Fibroblast of lung (primary cell): ENCODE measurements around the gene HPN. TPM values are rescaled to one million over a fixed set of nuclear protein-coding genes. Genes with fewer than 3 reads are reported as not detected.

Experiments used
- DNase-seq, 2 donors: peaks; one replicate each; pipeline versions ENCODE4 v3.0.0 to v3.0.0-alpha.2; 2010; ENCODE audit warnings: low read depth in 2 of 2
- H2AFZ ChIP-seq: 2 replicates; pipeline ENCODE4 v1.5.1; 2012; ENCODE audit warnings: low read length, control low read depth, inconsistent platforms
- H3K27ac ChIP-seq: 2 replicates; pipeline ENCODE4 v1.5.1; 2011; ENCODE audit warnings: low read length, control low read depth; ENCODE audit not compliant: insufficient read depth
- H3K27me3 ChIP-seq: 2 replicates; pipeline ENCODE4 v1.5.1; 2011; ENCODE audit warnings: mild to moderate bottlenecking, low read length; ENCODE audit not compliant: control insufficient read depth, insufficient read depth
- H3K36me3 ChIP-seq: 2 replicates; pipeline ENCODE4 v1.5.1; 2011; ENCODE audit warnings: low read length; ENCODE audit not compliant: control insufficient read depth, insufficient read depth
- H3K4me1 ChIP-seq: 2 replicates; pipeline ENCODE4 v1.5.1; 2011; ENCODE audit warnings: low read length; ENCODE audit not compliant: control insufficient read depth, insufficient read depth; ENCODE audit errors: extremely low read depth
- H3K4me2 ChIP-seq: 2 replicates; pipeline ENCODE4 v1.5.1; 2011; ENCODE audit warnings: low read length, control low read depth; ENCODE audit not compliant: insufficient read depth; ENCODE audit errors: extremely low read depth
- H3K4me3 ChIP-seq, 4 experiments: fragments of 200-600 bp in 1 of 4; sonication (generic) in 1 of 4; replicated peaks in 1 of 4; 2 replicates each; pipeline ENCODE4 v1.5.1; 2011 to 2016; ENCODE audit warnings: low read length in 4 of 4, low read depth in 3 of 4, mild to moderate bottlenecking in 3 of 4, control low read depth in 2 of 4, inconsistent platforms in 1 of 4, mixed read lengths in 1 of 4; ENCODE audit not compliant: insufficient read depth in 1 of 4; ENCODE audit errors: control extremely low read depth in 1 of 4
- H3K79me2 ChIP-seq: 2 replicates; pipeline ENCODE4 v1.5.1; 2012; ENCODE audit warnings: mild to moderate bottlenecking, low read length, inconsistent platforms; ENCODE audit not compliant: control insufficient read depth, insufficient read depth
- H3K9ac ChIP-seq: 2 replicates; pipeline ENCODE4 v1.5.1; 2011; ENCODE audit warnings: mild to moderate bottlenecking, low read length, control low read depth; ENCODE audit not compliant: insufficient read depth
- H3K9me3 ChIP-seq: 2 replicates; pipeline ENCODE4 v1.5.1; 2012; ENCODE audit warnings: low read depth, low read length; ENCODE audit not compliant: control insufficient read depth, insufficient read depth
- H4K20me1 ChIP-seq: 2 replicates; pipeline ENCODE4 v1.5.1; 2011; ENCODE audit warnings: low read length; ENCODE audit not compliant: control insufficient read depth, insufficient read depth; ENCODE audit errors: extremely low read depth
- CTCF ChIP-seq, 2 donors: IDR thresholded peaks in 1 of 2; conservative IDR thresholded peaks in 1 of 2; 1 replicate in 1 of 2; 2 replicates in 1 of 2; pipeline ENCODE4 v1.5.1; 2011 to 2012; ENCODE audit warnings: low read length in 2 of 2, control low read depth in 1 of 2, inconsistent platforms in 1 of 2, low read depth in 1 of 2, mild to moderate bottlenecking in 1 of 2
- EZH2 ChIP-seq: IDR thresholded peaks from 2 replicates; pipeline ENCODE4 v1.5.1; 2012; ENCODE audit warnings: low read length, control low read depth, mild to moderate bottlenecking; ENCODE audit errors: missing control alignments
- polyA plus RNA-seq, 2 donors: library from polyadenylated mRNA; depleted of rRNA in 1 of 2; stranded (reverse) in 1 of 2; unstranded in 1 of 2; fragments of >200 nt; gene quantifications; 2 replicates each; pipeline ENCODE4 v1.2.1, GENCODE V29; 2011 to 2012; ENCODE audit warnings: missing spikeins in 1 of 2
- total RNA-seq: library from RNA; depleted of rRNA; stranded (reverse); fragments of >200 nt; gene quantifications from 2 replicates; pipeline ENCODE4 v1.2.1, GENCODE V29; 2014

The HPN gene
- total and polyA plus RNA-seq, 2 donors (not counting 1 experiment from before 2014, with no cell fraction given), result 0.33 TPM; not detected in 1

- Histone ChIP-seq H2AFZ (peak overlapping the region; percentile 32), H3K79me2 (no peaks in the 10 kb centered on the region), H3K4me1 (peaks cover 6% of the 10 kb centered on the region), H3K4me3 (no peak overlapping the region), H3K27me3 (no peaks in the 10 kb centered on the region), H3K9me3 (no peaks in the 10 kb centered on the region), H3K27ac (no peak overlapping the region), H4K20me1 (no peaks in the 10 kb centered on the region), H3K36me3 (peaks cover 5% of the 10 kb centered on the region), H3K9ac (no peak overlapping the region), H3K4me2 (no peak overlapping the region)
- TF ChIP-seq EZH2, result no peak
- no peak for TF ChIP-seq CTCF (conservative IDR thresholded peaks at IDR 0.05 in 1 of 2, IDR thresholded peaks at IDR 0.05 in 1 of 2; ENCODE audit: low read depth in 1 of 2, low read length in 2 of 2)
- no peak for DNase-seq
Measured at GRCh38 chr19:35037716-35038622, 3.6 kb upstream of the HPN start.

GRCh38 chr19:35038623-35039512 lies 2.7 kb upstream of the HPN start:
- peak; percentile 7 to 34 for DNase-seq
- Histone ChIP-seq H3K4me3 (no peak overlapping the region), H3K4me1 (peaks cover 6% of the 10 kb centered on the region), H2AFZ (no peak overlapping the region), H3K9ac (no peak overlapping the region), H3K36me3 (peaks cover 1% of the 10 kb centered on the region), H3K9me3 (no peaks in the 10 kb centered on the region), H3K4me2 (no peak overlapping the region), H3K79me2 (no peaks in the 10 kb centered on the region), H4K20me1 (no peaks in the 10 kb centered on the region), H3K27me3 (no peaks in the 10 kb centered on the region), H3K27ac (no peak overlapping the region)
- TF ChIP-seq EZH2, result no peak
- no peak for TF ChIP-seq CTCF (conservative IDR thresholded peaks at IDR 0.05 in 1 of 2, IDR thresholded peaks at IDR 0.05 in 1 of 2; ENCODE audit: low read depth in 1 of 2, low read length in 2 of 2)
